Activated CD4-positive, alpha-beta T cell treated with anti-CD3 and anti-CD28 coated beads for 1 hour (primary cell): ENCODE measurements around the gene PLEKHG4B.
"Not testable (repeated sequence)": the region's sequence is repeated elsewhere in the genome, so short reads cannot be mapped to it uniquely, and the experiment has no call there.

Source experiments
- DNase-seq: peaks from one replicate; pipeline ENCODE4 v3.0.0-alpha.2; 2020

Gene PLEKHG4B

GRCh38 chr5:158807-159447 is 67.0 kb downstream of the PLEKHG4B start:
- DNase-seq, result no peak

- no peak for DNase-seq
Measured at GRCh38 chr5:159448-160172, 67.6 kb downstream of the PLEKHG4B start.

GRCh38 chr5:160173-160510 is 68.2 kb downstream of the PLEKHG4B start:
- DNase-seq, result no peak

- peak; percentile 1 for DNase-seq
Measured at GRCh38 chr5:160921-161802, 69.2 kb downstream of the PLEKHG4B start.

GRCh38 chr5:161803-162110 is 69.8 kb downstream of the PLEKHG4B start:
- DNase-seq, result no peak

- DNase-seq, result no peak
Measured at GRCh38 chr5:162190-162564, 70.2 kb downstream of the PLEKHG4B start.

GRCh38 chr5:162565-163337 is 70.8 kb downstream of the PLEKHG4B start:
- no peak for DNase-seq

- DNase-seq, result no peak
Measured at GRCh38 chr5:163338-163620, 71.3 kb downstream of the PLEKHG4B start.

GRCh38 chr5:163841-164240 is 71.9 kb downstream of the PLEKHG4B start:
- no peak for DNase-seq

GRCh38 chr5:164244-164643 is 72.3 kb downstream of the PLEKHG4B start:
- no peak for DNase-seq

- DNase-seq, result not testable (repeated sequence)
Measured at GRCh38 chr5:164783-165182, 72.8 kb downstream of the PLEKHG4B start.

GRCh38 chr5:166441-167372 is 74.7 kb downstream of the PLEKHG4B start:
- DNase-seq, result no peak

- DNase-seq, result no peak
Measured at GRCh38 chr5:167511-167910, 75.5 kb downstream of the PLEKHG4B start.

GRCh38 chr5:167982-168660 is 76.2 kb downstream of the PLEKHG4B start:
- no peak for DNase-seq

- DNase-seq, result no peak
Measured at GRCh38 chr5:169071-169727, 77.2 kb downstream of the PLEKHG4B start.

GRCh38 chr5:169728-170094 is 77.7 kb downstream of the PLEKHG4B start:
- DNase-seq, result no peak

- DNase-seq, result no peak
Measured at GRCh38 chr5:170971-171800, 79.2 kb downstream of the PLEKHG4B start.

- DNase-seq, result no peak
Measured at GRCh38 chr5:171801-172331, 79.9 kb downstream of the PLEKHG4B start.

GRCh38 chr5:172421-172820 is 80.5 kb downstream of the PLEKHG4B start:
- DNase-seq, result no peak

GRCh38 chr5:172841-173251 is 80.9 kb downstream of the PLEKHG4B start:
- no peak for DNase-seq
